NCI-H748 (cell line): Measurements from ENCODE around the gene FAM89A.
A peak's percentile ranks its signal among the peaks of the same experiment; 100 is the strongest.
"Not testable (repeated sequence)": the region's sequence is repeated elsewhere in the genome, so short reads cannot be mapped to it uniquely, and the experiment has no call there.

Source experiments
- DNase-seq: peaks from one replicate; lab custom pipeline; 2025; ENCODE audit not compliant: unreplicated experiment; lab: John Stamatoyannopoulos, UW

FAM89A gene

DNA sequence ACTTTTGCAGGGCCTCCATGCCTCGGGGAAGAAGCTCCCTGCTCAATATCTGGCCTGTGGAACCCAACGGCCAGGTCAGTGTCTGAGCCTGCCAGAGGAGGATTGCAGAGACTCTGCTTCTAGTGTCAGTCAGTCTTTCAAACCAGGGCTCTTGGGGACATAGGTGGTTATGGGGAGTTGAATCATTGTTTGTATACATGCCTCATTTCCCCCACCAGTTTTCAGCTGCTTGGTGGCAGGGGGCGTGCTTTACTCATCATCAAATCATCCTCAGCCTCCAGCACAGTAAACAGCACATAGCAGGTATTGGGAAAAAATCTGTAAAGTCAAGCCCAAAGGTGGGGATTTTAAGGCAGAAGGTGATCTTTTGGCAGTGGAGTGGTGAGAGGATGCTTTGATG is 17.4 kb upstream of the FAM89A start:
- no peak for DNase-seq

DNA sequence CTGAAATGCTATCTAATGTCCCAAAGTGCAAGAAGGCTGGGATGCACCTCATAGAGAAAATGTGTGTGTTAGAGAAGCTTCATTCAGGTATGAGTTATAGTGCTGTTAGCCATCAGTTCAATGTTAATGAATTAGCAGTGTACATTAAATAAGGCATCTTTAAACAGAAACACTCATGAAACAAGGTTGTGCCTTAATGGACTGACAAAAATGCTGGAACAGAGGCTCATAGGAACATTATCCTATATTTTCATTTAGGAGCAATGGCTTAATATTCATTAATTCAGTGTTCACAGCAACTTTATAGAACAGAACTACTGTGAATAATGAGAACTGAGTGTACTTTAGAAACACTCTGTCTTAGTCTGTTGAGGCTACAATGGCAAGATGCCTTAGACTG is 15.2 kb upstream of the FAM89A start:
- DNase-seq = no peak

DNA sequence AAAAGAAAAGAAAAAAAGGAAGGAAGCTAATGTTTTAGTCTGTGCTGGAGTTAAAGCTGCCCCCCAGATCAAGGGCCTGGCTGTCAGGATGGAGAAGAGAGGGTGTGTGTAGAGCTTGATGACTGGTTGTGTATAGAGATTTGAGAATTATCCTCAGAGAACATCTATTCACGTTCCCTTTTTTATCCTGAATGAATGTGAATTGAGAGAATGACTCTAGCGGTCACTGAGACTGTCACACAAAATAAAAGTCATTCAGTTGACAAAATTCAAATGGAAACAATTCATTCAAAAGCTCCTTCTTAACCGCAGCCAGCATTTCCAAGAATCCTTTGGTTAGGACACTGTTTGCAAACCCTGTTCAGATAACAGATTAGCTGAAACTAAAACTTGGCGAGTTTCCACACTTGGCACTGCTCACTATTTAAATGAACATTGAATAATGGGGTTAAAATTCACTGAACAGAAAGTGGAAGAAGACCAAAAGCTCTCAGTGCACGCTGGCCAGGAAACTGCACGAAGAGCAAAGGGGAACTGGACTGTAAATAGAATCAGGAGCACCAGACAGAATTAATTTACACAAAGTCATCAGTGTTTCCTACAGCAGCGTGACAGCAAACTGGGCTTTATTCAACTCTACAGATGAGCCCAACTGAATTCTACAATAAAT is 13.6 kb upstream of the FAM89A start:
- DNase-seq = no peak

DNA sequence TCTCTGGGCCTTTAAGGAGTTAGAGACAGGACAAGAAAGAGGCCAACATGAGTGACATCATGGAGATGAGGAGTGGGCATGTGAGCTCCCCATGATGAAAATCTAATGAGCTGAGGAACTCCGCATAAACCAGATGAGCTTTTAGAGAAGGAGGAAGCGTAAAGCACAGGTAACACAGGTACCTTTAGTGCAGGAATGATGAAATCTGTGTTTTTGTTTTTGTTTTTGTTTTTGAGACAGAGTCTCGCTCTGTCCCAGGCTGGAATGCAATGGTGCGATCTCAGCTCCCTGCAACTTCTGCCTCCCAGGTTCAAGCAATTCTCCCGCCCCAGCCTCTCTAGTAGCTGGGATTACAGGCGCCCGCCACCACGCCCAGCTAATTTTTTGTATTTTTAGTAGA is 12.7 kb upstream of the FAM89A start:
- no peak for DNase-seq

DNA sequence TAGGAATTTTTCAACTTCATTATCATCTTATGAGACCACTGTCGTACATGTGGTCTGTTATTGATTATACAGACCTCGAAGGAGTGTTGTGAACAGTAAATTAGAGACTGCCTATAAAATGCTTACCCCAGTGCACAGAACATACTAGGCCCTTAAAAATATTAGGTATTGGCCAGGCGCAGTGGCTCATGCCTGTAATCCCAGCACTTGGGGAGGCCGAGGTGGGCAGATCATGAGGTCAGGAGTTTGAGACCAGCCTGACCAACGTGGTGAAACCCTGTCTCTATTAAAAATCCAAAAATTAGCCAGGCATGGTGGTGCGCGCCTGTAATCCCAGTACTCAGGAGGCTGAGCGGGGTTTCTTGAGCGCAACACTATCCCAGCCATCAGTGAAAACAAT is 10.9 kb upstream of the FAM89A start:
- not testable (repeated sequence) for DNase-seq

DNA sequence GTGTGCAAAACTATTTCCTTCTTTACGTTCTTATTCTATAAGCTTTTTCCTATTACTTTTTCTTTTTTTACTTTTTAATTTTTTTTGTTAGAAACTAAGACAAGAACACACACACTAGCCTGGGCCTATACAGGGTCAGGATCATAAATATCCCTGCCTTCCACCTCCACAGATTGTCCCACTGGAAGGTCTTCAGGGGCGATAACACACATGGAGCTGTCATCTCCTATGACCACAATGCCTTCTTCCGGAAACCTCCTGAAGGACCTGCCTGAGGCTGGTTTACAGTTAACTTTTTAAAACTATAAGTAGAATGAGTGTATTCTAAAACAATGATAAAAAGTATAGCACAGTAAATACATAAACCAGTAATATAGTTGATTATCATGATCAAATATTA is 10.3 kb upstream of the FAM89A start:
- no peak for DNase-seq

DNA sequence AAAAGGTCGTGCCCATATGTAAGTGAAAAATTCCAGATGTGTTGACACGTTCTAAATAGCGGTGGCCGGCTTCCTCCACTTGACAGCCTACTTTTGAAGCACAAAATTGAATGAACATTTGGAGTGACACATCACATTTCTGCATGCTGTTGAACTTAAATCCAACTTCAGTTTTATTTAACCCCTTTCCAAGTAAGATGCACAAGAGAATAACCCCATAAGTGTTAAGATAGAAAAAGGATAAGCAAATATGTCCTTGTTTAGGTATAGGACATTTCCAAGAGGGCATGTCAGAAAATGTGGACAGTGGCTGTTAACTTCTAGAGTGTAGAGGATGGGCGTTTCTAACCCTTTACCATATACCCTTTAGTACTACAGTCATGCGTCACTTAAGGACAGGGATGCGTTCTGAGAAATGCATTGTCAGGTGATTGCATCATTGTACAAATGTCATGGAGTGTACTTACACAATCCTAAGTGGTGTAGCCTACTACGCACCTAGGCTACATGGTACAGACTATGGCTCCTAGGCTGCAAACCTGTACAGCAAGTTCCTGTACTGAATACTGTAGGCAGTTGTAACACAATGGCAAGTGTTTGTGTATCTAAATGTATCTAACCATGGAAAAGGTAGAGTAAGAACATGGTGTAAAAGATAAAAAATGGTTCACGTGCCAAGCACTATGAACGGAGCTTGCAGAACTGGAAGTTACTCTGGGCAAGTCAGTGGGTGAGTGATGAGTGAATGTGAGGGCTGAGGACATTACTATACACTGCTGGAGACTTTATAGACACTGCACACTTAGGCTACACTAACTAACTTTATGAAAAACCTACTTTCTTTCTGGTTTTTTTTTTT is 9.3 kb upstream of the FAM89A start:
- DNase-seq = no peak

DNA sequence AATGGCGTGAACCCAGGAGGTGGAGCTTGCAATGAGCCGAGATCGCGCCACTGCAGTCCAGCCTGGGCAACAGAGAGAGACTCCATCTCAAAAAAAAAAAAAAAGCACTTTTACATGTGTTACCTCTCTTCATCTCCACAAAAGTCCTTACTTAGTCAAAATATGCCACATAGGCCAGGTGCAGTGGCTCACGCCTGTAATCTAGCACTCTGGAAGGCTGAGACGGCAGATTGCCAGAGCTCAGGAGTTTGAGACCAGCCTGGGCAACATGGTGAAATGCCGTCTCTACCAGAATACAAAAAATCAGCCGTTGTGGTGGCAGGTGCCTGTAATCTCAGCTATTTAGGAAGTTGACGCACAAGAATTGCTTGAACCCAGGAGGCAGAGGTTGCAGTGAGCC is 8.4 kb upstream of the FAM89A start:
- DNase-seq = not testable (repeated sequence)

DNA sequence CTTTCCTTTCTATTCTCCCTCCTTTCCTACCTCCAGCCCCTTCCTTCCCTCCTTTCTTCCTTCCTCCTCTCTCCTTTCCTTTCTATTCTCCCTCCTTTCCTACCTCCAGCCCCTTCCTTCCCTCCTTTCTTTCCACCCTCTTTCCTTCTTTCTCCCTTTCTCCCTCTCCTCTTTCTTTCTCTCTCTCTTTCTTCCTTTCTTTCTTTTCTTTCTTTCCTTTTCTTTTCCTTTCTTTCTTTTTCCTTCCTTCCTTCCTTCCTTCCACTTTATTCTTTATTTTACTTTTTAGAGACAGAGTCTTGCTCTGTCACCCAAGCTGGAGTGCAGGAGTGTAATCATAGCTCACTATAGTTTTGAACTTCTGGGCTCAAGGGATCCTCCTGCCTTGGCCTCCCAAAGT is 7.5 kb upstream of the FAM89A start:
- not testable (repeated sequence) for DNase-seq

DNA sequence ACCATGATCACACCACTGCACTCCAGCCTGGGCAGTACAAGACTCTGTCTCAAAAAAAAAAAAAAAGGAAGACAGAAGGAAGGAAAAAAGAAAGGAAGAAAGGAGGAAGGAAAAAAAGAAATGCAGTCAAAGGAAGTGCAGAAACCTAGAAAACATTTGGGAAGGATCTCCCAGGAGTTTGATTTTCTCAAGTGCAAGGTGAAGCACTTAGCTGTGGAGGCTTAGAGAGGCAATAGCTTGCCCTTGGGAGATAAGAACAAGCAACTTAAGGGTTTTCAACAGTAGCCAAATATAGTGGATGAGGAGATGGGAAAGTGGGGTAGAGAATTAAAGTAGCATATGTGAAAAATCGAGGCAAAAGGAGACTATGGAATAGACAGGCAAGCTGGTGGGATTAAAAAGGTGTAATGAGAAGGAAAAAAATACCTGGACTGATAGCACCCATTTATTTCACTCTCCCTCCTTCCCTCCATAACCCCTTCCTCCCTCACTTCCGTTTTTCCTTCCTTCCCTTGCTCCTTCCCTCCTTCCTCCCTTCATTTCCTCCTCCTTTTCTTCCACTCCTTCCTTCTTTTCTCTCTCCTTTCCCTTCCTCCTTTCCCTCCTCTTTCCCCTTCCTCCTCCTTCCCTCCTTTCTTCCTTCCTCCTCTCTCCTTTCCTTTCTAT is 6.8 kb upstream of the FAM89A start:
- DNase-seq = no peak

DNA sequence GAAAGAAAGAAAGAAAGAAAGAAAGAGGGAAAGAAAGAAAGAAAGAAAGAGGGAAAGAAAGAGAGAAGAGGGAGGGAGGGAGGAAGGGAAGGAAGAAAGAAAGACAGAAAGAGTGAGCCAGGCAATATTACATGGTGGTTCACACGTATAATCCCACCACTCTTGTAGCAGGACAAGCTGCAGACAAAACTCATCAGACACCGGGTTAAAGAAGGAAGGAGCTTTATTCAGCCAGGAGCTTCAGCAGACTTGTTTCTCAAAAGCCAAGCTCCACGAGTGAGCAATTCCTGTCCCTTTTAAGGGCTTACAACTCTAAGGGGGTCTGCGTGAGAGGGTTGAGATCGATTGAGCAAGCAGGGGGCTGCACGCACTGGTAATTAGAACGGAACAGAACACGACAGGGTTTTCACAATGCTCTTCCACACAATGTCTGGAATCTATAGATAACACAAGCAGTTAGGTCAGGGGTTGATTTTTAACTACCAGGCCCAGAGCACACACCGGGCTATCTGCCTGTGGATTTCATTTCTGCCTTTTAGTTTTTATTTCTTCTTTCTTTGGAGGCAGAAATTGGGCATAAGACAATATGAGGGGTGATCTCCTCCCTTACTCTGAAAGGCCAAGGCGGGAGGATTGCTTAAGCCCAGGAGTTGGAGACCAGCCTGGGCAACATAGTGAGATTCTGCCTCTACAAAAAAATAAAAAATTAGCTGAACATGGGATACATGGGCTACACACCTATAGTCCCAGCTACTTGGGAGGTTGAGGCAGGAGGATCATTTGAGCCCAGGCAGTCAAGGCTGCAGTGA is 6.1 kb upstream of the FAM89A start:
- DNase-seq = not testable (repeated sequence)

DNA sequence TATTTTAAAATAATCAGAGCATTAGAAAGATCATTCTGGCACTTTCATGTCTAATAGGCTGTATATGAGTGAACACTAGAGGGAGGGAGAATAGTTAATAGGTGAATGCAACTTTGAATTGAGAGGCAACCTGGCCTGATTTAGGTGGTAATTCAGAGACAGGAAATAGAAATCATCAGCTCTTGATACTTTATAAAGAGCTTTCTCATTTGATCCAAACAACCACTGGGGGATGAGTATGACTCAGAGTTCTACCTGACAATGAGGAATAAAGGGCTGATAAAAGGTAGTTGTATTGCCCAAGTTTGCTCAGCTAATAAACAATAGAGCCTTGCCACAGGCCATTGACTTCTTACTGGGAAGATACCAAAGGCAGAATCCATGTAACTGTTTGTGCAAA is 5.2 kb upstream of the FAM89A start:
- no peak for DNase-seq

DNA sequence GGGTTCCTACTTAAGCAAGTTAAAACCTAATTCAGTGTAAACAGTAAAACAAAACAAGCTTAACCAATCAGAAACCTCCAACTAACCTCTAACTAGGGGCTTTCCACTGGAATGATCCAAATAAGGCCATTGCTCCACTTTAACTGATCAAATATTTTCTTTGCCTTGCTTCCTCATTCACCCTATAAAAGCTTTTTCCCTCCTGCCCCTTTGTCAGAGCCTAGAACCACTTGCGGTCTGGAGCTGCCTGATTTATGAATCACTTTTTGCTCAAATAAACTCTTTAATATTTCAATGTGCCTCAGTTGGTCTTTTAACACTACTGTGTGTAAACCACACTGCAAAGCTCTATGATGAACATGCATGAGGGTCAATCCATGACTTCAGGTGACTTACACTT is 4.5 kb upstream of the FAM89A start:
- no peak for DNase-seq

DNA sequence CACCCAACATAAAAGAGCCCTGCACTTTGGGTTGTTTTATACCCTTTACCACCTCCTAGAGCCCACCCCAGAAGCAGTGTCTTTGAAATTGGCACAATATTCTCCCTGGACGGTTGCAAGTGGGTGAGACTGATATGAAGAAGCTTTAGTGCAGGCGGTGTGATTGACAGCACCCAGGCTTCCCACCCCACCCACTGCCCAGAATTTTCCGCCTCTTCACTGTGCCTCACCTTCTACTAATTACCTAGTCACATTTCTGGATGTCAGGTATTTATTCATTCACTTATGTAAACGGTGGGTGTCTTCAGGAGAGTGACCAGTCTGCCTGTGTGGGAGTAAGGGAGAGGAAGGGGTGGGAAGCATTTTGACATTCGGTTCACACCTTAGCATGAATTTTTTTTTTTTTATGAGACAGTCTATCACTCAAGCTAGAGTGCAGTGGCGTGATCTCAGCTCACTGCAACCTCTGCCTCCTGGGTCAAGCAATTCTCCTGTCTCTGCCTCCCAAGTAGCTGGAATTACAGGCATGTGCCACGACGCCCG is 1.7 kb upstream of the FAM89A start:
- peak; percentile 12 for DNase-seq

DNA sequence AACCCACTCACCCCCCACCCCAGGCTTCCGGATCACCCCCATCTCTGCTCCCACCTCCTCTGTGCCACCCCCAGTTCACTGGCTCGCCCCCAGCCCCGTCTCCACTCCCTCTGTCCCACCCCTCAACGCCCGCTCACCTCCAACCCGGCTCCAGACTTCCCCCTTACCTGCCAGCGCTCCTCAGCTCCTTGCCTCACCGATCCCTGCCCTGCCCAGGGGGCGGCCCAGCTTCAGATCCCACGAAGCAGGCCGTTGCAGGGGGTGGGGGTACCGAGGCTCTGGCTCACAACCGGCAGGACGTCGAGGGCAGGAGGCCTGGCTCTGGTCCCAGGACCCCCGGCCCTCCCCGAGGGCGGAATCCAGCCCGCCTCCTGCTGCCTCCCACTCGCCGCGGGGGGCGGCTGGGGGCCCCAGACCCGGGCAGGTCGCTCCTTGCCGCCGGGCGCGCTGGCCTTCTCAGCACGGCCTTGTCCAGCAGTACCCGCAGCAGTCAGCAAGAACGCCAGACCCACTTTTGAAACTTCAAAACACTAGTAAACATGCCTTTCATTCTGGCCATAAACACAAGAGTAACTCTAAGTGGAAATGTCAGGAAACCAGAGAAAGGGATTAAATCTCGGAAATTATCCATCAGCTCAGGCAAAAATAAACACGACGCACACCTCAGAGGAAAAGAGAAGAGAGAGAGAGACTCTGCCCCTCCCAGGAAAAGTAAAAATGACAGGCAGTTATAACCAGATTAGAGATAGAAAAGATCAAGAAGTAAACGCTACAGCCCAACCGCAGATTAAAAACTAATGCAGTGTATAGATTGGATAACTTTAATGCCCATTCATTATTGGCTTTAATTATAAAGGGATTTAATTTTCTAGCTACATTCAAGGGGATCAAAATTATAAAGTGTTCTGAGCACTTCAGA is 1.0 kb upstream of the FAM89A start:
- DNase-seq = peak; percentile 6

DNA sequence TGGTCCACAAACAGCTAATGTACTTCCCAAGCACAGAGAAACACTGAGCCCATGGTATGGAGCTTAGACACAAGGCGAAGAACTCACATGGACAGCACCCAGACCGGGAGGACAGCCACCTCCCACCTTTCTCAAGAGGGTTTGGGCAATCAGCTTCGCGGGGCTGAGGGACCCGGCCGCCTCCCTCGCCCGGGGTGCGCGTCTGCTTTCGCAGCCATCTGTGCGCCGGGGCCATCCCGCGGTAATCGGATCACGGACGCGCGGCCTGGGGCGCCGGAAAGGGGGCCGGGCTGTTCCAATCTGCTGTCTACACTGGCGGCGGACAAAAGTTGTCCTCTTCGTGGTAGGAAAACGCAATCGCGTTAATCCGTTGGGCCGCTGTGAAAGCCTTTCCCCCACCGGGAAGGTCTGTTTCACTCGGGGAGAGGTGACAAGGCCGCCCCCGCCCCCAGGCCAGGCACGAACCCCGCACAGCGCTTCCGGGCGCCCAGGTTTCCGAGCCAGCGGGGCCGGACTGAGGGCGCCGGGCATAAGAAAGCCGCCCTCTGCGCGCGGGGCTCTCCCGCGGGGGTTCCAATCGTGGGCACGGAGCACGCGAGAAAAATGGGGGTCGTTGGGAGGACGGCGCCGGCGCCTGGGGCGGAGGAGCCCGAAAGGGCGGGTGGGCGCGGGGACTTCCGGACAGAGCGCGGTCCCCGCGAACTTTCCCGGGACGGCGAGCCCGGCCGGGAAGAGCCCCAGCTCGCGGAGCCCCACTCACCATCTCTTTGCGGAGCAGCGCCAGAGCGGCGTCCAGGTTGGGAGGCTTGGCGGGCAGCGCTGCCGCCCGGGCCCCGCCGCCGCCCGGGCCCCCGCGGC is 664 bp downstream of the FAM89A start:
- peak; percentile 46 for DNase-seq

DNA sequence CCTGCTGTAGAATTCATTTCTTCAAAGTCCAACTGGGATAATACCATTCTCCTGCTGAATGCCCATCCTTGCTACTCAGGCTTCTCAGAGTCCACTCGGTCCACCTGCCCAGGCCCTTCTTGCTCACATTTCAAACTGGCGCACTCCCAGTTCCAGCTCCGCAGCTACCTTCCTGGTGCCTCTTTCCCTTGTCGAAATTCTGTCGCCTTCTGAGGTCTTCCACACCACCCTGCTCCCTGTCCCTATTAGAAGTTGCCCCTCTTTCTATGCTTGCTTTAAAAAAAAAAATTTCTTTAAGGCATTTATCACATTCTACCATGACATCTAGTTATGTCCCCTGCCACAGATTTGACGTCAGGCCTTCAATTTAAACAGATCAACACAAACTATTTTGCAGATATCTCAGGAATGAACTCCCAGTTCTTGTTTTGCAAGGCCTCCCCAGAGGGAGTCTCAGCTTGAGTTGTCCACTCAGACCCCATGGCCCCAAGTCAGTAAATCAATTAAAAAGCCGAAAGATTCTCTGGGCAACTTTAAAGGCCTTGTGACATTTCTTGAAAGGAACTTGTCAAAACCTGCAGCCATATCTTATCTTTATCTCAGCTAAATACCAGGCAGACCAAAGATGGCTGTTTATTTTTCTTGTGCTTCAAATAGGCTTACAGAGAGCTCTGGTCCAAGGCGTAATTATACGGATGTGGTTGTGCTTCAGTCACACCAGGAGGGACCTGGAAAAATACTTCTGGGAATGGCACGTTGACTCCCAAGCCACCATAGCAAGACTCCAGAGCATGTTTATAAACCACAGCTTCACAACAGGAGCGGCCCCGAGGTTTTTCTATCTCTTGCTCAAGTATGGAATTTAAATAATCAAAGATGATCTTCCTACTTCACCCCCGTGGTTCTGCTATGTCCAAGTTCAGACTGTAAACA is 2.2 kb downstream of the FAM89A start:
- DNase-seq = no peak

DNA sequence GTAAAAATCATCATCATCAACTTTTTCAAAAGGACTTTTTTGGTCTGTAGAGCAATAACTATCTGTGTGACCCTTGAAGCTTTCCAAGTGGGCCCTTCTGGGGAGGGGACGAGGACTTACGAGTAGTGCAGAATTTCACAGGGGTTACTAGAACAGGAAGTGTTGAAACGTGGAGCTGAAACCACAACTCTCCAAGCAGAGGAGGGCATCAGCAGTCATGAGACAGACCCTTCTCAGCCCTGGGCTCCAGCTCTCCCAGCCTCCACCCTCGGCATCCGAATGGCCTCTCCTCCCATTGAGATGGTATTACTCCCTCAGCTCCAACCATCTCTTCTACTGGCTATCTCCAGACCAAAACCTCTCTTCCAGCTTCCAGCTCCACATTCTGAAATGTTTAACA is 3.6 kb downstream of the FAM89A start:
- DNase-seq = no peak
